ENCODE results near the gene SPRN.
"Not testable (repeated sequence)": the region's sequence is repeated elsewhere in the genome, so short reads cannot be mapped to it uniquely, and the experiment has no call there.

SPRN gene

GRCh38 chr10:133424601-133425000 is at the start of gene SPRN:
Gene SPRN, minus strand, starts transcription at chr10:133424625. Its CDS starts 944 bp downstream, at chr10:133423681.
- not testable (repeated sequence) for H3K4me3 ChIP-seq (ENCODE audit: low read length)

GRCh38 chr10:133474027-133474426 is 49.6 kb upstream of the SPRN start:
- H3K4me3 ChIP-seq (ENCODE audit: low read length) = no peak overlapping the region
- no peak for TF ChIP-seq ZNF274 (IDR thresholded peaks at IDR 0.05; ENCODE audit: low read depth, low read length)

GRCh38 chr10:133473270-133473669 is 48.8 kb upstream of the SPRN start:
- TF ChIP-seq ZNF274 (IDR thresholded peaks at IDR 0.05; ENCODE audit: low read depth, low read length) = no peak
- no peak overlapping the region for H3K4me3 ChIP-seq (ENCODE audit: low read length)

- no peak for TF ChIP-seq ZNF274 (IDR thresholded peaks at IDR 0.05; ENCODE audit: low read depth, low read length)
- no peak overlapping the region for H3K4me3 ChIP-seq (ENCODE audit: low read length)
These were observed 47.1 kb upstream of the SPRN start for GRCh38 chr10:133471300-133472109.

- not testable (repeated sequence) for H3K4me3 ChIP-seq (ENCODE audit: low read length)
These were observed 44.8 kb upstream of the SPRN start for GRCh38 chr10:133469205-133469604.

- H3K4me3 ChIP-seq (ENCODE audit: low read length) = no peak overlapping the region
- TF ChIP-seq ZNF274 (IDR thresholded peaks at IDR 0.05; ENCODE audit: low read depth, low read length) = no peak
These were observed 43.0 kb upstream of the SPRN start for GRCh38 chr10:133467286-133467911.

- TF ChIP-seq ZNF274 (IDR thresholded peaks at IDR 0.05; ENCODE audit: low read depth, low read length) = no peak
- no peak overlapping the region for H3K4me3 ChIP-seq (ENCODE audit: low read length)
These were observed 42.4 kb upstream of the SPRN start for GRCh38 chr10:133466683-133467275.

GRCh38 chr10:133465950-133466474 is 41.6 kb upstream of the SPRN start:
- no peak overlapping the region for H3K4me3 ChIP-seq (ENCODE audit: low read length)
- TF ChIP-seq ZNF274 (IDR thresholded peaks at IDR 0.05; ENCODE audit: low read depth, low read length) = no peak

GRCh38 chr10:133465191-133465949 is 40.9 kb upstream of the SPRN start:
- TF ChIP-seq ZNF274 (IDR thresholded peaks at IDR 0.05; ENCODE audit: low read depth, low read length) = no peak
- no peak overlapping the region for H3K4me3 ChIP-seq (ENCODE audit: low read length)

GRCh38 chr10:133464582-133465031 is 40.2 kb upstream of the SPRN start:
- no peak overlapping the region for H3K4me3 ChIP-seq (ENCODE audit: low read length)
- no peak for TF ChIP-seq ZNF274 (IDR thresholded peaks at IDR 0.05; ENCODE audit: low read depth, low read length)

- H3K4me3 ChIP-seq (ENCODE audit: low read length) = no peak overlapping the region
- no peak for TF ChIP-seq ZNF274 (IDR thresholded peaks at IDR 0.05; ENCODE audit: low read depth, low read length)
These were observed 38.3 kb upstream of the SPRN start for GRCh38 chr10:133462512-133463305.

- no peak for TF ChIP-seq ZNF274 (IDR thresholded peaks at IDR 0.05; ENCODE audit: low read depth, low read length)
- no peak overlapping the region for H3K4me3 ChIP-seq (ENCODE audit: low read length)
These were observed 37.4 kb upstream of the SPRN start for GRCh38 chr10:133461841-133462240.

GRCh38 chr10:133461027-133461426 is 36.6 kb upstream of the SPRN start:
- no peak for TF ChIP-seq ZNF274 (IDR thresholded peaks at IDR 0.05; ENCODE audit: low read depth, low read length)
- no peak overlapping the region for H3K4me3 ChIP-seq (ENCODE audit: low read length)
